Measurements from ENCODE around the gene DUOX2.
"Not testable (repeated sequence)": the region's sequence is repeated elsewhere in the genome, so short reads cannot be mapped to it uniquely, and the experiment has no call there.

Gene DUOX2

DNA sequence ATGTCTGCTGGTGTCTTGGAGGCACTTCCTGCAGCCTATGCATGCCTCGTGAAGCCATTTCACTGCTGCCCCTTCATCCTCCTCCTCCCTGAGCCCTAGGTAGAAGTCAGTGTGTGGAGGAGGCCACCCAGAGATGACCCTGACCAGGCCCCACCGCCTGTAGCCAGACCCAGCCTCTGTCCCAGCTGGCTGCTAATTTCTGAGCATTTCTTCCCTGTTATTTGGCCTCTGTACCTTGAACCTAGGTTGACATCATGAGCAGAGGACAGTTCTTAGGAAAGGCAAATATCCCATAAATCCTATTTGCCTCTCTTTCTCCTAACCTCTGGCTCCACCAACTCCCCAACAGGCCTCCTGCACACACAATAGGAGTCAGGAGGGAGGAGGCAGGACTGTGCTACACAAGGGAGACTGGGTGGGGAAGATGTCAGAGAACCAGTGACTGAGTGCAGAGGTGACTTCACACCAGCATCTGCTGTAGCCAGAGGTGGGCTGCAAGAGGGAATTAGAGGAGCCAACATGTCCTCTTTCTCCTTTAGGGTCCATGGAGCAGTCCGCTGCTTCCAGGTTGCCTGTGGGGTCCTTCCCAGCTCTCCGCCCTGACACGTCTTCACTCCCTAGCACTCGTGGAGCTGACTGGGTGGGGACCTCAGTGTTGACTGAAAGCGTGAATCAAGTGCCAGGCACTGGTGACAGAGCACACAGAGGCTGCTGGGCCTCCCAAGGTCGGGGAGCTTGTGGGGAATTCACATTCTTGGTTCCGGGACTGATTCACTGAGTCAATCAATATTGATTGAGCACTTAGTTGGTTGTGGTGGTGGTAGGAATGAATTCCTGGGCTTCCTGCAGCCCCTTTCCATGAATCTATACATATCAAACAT is 38.3 kb downstream of the DUOX2 start:
- H3K9ac ChIP-seq (ENCODE audit: low read depth in 1 of 2, low read length in 2 of 2); H3K4me3 ChIP-seq (ENCODE audit: low read length in 2 of 2); H3K36me3 ChIP-seq (ENCODE audit: control insufficient read depth in 2 of 2, insufficient read depth in 2 of 2, low read length in 2 of 2); H3K27me3 ChIP-seq (ENCODE audit: control insufficient read depth in 2 of 2, insufficient read depth in 2 of 2, low read length in 2 of 2); H3K9me3 ChIP-seq (ENCODE audit: control insufficient read depth in 2 of 2, low read length in 2 of 2): not testable (repeated sequence)
- Histone ChIP-seq H3K4me1 (ENCODE audit: control insufficient read depth in 2 of 2, insufficient read depth in 2 of 2, low read length in 2 of 2) (peaks cover 0 to 10% of the 10 kb centered on the region in 2 donors), H3K27ac (ENCODE audit: low read depth in 2 of 2, low read length in 2 of 2) (peak overlapping the region in 1 of 2 donors; percentile 55)

DNA sequence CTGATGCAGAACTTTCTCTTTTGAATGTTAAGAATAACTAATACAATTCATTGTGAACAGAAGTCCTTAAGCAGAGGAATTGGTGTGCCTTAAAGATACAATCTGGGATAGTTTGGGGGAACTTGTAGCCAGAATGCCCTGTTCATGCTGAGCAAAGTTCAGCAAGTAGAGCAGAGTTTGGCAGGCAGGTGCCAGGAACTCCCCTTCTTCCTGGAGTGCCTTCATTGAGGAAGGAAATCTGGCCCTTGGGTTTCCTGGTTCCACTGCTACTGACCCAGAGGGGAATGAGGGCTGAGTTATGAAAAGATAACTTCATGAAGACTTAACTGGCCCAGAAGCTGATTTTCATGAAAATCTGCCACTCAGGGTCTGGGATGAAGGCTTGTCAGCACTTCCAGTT is 40.4 kb downstream of the DUOX2 start:
- H3K27me3 ChIP-seq (ENCODE audit: control insufficient read depth in 2 of 2, insufficient read depth in 2 of 2, low read length in 2 of 2); H3K4me3 ChIP-seq (ENCODE audit: low read length in 2 of 2); H3K36me3 ChIP-seq (ENCODE audit: control insufficient read depth in 2 of 2, insufficient read depth in 2 of 2, low read length in 2 of 2); H3K9ac ChIP-seq (ENCODE audit: low read depth in 1 of 2, low read length in 2 of 2); H3K27ac ChIP-seq (ENCODE audit: low read depth in 2 of 2, low read length in 2 of 2); H3K9me3 ChIP-seq (ENCODE audit: control insufficient read depth in 2 of 2, low read length in 2 of 2): not testable (repeated sequence)
- peaks cover 0 to 19% of the 10 kb centered on the region in 2 donors for H3K4me1 ChIP-seq (ENCODE audit: control insufficient read depth in 2 of 2, insufficient read depth in 2 of 2, low read length in 2 of 2)

DNA sequence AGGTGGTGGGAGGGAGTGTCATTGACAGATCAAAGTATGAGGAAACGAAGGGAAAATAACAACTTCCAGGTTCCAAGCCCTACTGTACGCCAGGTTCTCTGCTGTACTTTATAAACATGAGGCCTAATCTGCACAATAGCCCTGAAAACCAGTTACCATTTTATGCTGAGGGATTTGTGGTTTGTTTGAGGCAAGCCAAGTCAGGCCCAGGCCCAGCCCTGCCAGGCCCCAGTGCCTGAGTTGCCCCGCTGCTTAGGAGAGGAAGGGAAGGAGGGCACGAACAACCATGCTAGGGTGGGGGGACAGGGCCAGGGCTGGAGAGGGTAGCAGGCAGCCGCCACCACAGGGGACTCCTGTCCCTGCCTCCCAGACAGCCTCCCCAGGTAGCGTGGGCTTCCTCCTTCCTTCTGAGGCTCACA is 44.0 kb downstream of the DUOX2 start:
- peak overlapping the region; percentile 70 to 82 for H3K27ac ChIP-seq (ENCODE audit: low read depth in 2 of 2, low read length in 2 of 2)
- H3K36me3 ChIP-seq (ENCODE audit: control insufficient read depth in 2 of 2, insufficient read depth in 2 of 2, low read length in 2 of 2); H3K9me3 ChIP-seq (ENCODE audit: control insufficient read depth in 2 of 2, low read length in 2 of 2); H3K4me3 ChIP-seq (ENCODE audit: low read length in 2 of 2); H3K27me3 ChIP-seq (ENCODE audit: control insufficient read depth in 2 of 2, insufficient read depth in 2 of 2, low read length in 2 of 2); H3K9ac ChIP-seq (ENCODE audit: low read depth in 1 of 2, low read length in 2 of 2): not testable (repeated sequence)
- peaks cover 0 to 14% of the 10 kb centered on the region in 2 donors for H3K4me1 ChIP-seq (ENCODE audit: control insufficient read depth in 2 of 2, insufficient read depth in 2 of 2, low read length in 2 of 2)

DNA sequence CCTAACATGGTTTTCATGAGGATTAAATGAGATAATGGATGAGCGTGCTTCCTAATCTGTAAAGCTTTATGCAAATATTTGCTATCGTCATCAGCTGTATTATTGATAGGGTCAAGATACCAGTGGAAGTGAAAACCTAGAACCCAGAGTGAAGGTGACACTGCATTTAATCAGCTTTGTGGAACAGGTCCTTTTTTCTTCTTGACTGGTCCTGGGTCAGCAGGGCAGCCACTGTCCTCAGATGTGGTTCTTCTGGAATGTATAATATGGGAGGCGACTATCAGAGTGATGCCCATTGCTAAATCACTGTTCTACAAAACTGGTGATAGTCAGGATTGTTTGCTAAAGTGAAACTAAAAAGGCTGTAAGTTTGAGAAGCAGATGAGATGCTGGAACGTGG is 49.6 kb downstream of the DUOX2 start:
- Histone ChIP-seq H3K36me3 (ENCODE audit: control insufficient read depth in 2 of 2, insufficient read depth in 2 of 2, low read length in 2 of 2) (no peaks in the 10 kb centered on the region), H3K27me3 (ENCODE audit: control insufficient read depth in 2 of 2, insufficient read depth in 2 of 2, low read length in 2 of 2) (no peaks in the 10 kb centered on the region), H3K27ac (ENCODE audit: low read depth in 2 of 2, low read length in 2 of 2) (no peak overlapping the region), H3K9me3 (ENCODE audit: control insufficient read depth in 2 of 2, low read length in 2 of 2) (no peaks in the 10 kb centered on the region), H3K4me3 (ENCODE audit: low read length in 2 of 2) (no peak overlapping the region), H3K4me1 (ENCODE audit: control insufficient read depth in 2 of 2, insufficient read depth in 2 of 2, low read length in 2 of 2) (peaks cover 0 to under 1% of the 10 kb centered on the region in 2 donors), H3K9ac (ENCODE audit: low read depth in 1 of 2, low read length in 2 of 2) (no peak overlapping the region)

DNA sequence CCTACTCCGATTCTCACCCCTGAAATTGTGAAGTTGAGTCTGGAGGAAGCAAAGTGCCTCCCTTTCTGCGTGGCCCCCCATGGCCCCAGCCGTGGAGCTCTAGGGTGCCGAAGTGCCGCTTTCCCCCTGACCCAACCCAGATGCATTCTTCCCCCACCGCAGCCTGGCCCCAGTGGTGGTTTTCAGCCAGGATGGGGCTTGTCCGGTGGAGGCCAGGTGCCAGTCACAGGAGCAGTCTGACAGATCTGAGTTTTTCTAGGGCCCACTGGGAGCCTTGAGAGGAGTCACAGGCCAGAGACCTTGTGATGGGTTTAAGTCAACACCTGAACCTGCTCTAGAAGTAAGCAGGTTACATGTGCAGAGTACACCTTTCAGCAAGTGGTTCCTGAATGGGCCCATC is 51.7 kb downstream of the DUOX2 start:
- not testable (repeated sequence) for H3K4me3 ChIP-seq (ENCODE audit: low read length in 2 of 2); H3K27me3 ChIP-seq (ENCODE audit: control insufficient read depth in 2 of 2, insufficient read depth in 2 of 2, low read length in 2 of 2); H3K4me1 ChIP-seq (ENCODE audit: control insufficient read depth in 2 of 2, insufficient read depth in 2 of 2, low read length in 2 of 2); H3K36me3 ChIP-seq (ENCODE audit: control insufficient read depth in 2 of 2, insufficient read depth in 2 of 2, low read length in 2 of 2); H3K27ac ChIP-seq (ENCODE audit: low read depth in 2 of 2, low read length in 2 of 2); H3K9me3 ChIP-seq (ENCODE audit: control insufficient read depth in 2 of 2, low read length in 2 of 2); H3K9ac ChIP-seq (ENCODE audit: low read depth in 1 of 2, low read length in 2 of 2)

DNA sequence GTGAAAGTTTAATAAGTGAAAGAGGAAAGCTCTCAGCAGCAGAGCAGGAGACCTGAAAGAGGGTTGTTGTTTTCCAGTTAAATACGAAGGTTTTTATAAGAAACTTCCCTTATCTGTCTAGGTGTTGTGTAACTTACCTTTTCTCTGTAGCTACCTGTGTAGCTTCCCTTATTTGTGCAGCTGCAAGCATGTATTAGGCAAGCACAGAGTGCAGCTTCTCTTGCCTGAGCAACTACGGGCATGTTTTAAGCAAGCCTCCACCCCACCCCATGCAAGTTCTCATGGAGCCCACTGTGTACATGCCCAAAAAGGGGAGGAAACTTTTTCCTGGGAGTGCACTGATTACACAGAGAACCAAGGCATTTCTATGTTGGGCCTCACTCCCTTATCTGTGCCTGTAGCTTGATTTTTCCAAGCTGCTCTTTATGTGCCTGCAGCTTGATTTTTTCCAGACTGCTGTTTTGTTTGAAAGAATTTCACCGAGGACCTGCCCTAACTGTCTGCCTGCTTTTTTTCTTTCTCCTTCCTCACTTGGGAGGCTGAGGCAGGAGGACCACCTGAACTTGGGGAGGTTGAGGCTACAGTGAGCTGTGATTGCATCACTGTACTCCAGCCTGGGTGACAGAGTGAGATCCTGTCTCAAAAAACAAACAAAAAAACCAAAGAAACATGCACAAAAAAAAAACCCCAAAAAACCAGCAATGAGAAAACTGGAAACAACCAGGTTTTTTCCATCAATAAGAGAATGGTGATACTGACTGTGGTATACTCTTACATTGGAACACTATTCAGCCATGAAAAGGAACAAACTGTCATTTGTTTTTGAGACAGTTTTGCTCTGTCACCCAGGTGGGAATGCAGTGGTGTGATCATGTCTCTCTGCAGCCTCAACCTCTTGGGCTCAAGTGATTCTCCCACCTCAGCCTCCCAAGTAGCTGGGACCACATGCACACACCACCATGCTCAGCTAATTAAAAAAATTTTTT is 55.0 kb downstream of the DUOX2 start:
- not testable (repeated sequence) for H3K27ac ChIP-seq (ENCODE audit: low read depth in 2 of 2, low read length in 2 of 2); H3K9ac ChIP-seq (ENCODE audit: low read depth in 1 of 2, low read length in 2 of 2); H3K4me3 ChIP-seq (ENCODE audit: low read length in 2 of 2); H3K36me3 ChIP-seq (ENCODE audit: control insufficient read depth in 2 of 2, insufficient read depth in 2 of 2, low read length in 2 of 2); H3K27me3 ChIP-seq (ENCODE audit: control insufficient read depth in 2 of 2, insufficient read depth in 2 of 2, low read length in 2 of 2); H3K9me3 ChIP-seq (ENCODE audit: control insufficient read depth in 2 of 2, low read length in 2 of 2); H3K4me1 ChIP-seq (ENCODE audit: control insufficient read depth in 2 of 2, insufficient read depth in 2 of 2, low read length in 2 of 2)

DNA sequence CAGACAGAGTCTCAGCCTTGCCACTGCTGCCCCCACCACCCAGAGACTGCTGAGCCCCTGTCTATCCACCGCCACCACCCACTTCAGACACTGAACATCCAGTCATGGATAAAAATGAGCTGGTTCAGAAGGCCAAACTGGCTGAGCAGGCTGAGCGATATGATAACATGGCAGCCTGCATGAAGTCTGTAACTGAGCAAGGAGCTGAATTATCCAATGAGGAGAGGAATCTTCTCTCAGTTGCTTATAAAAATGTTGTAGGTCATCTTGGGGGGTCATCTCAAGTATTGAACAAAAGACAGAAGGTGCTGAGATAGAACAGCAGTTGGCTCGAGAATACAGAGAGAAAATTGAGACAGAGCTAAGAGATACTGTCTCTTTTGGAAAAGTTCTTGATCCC is 61.3 kb downstream of the DUOX2 start:
- not testable (repeated sequence) for H3K27ac ChIP-seq (ENCODE audit: low read depth in 2 of 2, low read length in 2 of 2); H3K4me1 ChIP-seq (ENCODE audit: control insufficient read depth in 2 of 2, insufficient read depth in 2 of 2, low read length in 2 of 2); H3K4me3 ChIP-seq (ENCODE audit: low read length in 2 of 2); H3K36me3 ChIP-seq (ENCODE audit: control insufficient read depth in 2 of 2, insufficient read depth in 2 of 2, low read length in 2 of 2); H3K9me3 ChIP-seq (ENCODE audit: control insufficient read depth in 2 of 2, low read length in 2 of 2); H3K9ac ChIP-seq (ENCODE audit: low read depth in 1 of 2, low read length in 2 of 2); H3K27me3 ChIP-seq (ENCODE audit: control insufficient read depth in 2 of 2, insufficient read depth in 2 of 2, low read length in 2 of 2)

DNA sequence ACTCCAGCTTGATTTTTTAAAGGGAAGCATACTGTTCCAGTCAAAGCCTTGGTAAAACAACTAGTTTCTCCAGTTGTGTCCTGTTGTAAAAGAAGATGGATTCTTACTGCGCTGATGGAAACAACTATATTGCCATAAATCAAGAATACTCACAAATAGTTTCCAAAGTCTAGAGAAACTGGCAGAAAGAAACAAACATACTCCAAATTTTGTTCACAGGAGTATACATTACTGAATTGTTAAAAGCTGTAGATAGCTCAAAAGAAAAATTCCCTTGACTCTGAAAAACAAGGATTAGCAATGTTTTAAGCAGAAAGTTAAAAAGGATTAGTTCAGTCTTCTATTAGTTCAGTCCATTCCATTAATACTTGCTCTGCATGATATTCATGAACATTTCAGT is 63.4 kb downstream of the DUOX2 start:
- Histone ChIP-seq H3K9ac (ENCODE audit: low read depth in 1 of 2, low read length in 2 of 2) (no peak overlapping the region), H3K4me1 (ENCODE audit: control insufficient read depth in 2 of 2, insufficient read depth in 2 of 2, low read length in 2 of 2) (peaks cover 0 to 3% of the 10 kb centered on the region in 2 donors), H3K4me3 (ENCODE audit: low read length in 2 of 2) (no peak overlapping the region), H3K36me3 (ENCODE audit: control insufficient read depth in 2 of 2, insufficient read depth in 2 of 2, low read length in 2 of 2) (peaks cover 0 to 3% of the 10 kb centered on the region in 2 donors), H3K27ac (ENCODE audit: low read depth in 2 of 2, low read length in 2 of 2) (no peak overlapping the region), H3K9me3 (ENCODE audit: control insufficient read depth in 2 of 2, low read length in 2 of 2) (no peaks in the 10 kb centered on the region), H3K27me3 (ENCODE audit: control insufficient read depth in 2 of 2, insufficient read depth in 2 of 2, low read length in 2 of 2) (no peaks in the 10 kb centered on the region)

DNA sequence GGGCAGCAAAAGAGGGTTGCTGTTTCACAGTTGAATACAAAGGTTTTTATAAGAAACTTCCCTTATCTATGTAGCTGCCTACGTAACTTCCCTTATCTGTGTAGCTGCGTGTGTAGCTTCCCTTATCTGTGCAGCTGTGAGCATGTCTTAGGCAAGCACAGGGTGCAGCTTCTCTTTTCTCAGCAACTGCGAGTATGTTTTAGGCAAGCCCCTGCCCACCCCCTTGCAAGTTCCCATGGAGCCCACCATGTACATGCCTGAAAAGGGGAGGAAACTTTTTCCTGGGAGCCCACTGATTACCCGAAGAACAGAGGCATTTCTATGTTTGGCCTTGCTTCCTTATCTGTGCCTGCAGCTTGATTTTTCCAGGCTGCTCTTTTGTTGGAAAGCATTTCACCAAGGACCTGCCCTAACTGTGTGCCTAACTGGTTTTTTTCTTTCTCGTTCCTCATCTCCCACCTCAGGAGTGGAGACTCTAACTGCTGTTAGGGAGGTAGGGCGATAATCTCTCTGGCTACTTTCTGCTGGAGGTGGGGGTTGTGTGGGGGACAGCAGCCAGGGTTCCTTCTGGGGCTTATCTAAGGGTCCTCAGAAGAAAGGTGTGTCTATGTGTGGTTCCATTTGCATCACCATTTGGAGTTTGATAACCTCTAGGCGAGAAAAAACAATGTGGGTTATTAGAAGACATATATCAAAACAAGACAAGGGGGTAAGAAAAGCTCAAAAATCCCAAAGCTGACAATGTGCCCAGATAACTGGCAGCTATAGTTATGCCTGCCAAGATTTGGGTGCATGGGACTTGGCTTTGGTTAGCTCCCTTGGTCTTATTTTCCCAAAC is 65.0 kb downstream of the DUOX2 start:
- H3K27ac ChIP-seq (ENCODE audit: low read depth in 2 of 2, low read length in 2 of 2), result peak overlapping the region in 1 of 2 donors; percentile 56
- no peaks in the 10 kb centered on the region for H3K27me3 ChIP-seq (ENCODE audit: control insufficient read depth in 2 of 2, insufficient read depth in 2 of 2, low read length in 2 of 2)
- H3K4me3 ChIP-seq (ENCODE audit: low read length in 2 of 2), result peak overlapping the region in 1 of 2 donors; percentile 7
- peaks cover 0 to 3% of the 10 kb centered on the region in 2 donors for H3K36me3 ChIP-seq (ENCODE audit: control insufficient read depth in 2 of 2, insufficient read depth in 2 of 2, low read length in 2 of 2)
- no peaks in the 10 kb centered on the region for H3K9me3 ChIP-seq (ENCODE audit: control insufficient read depth in 2 of 2, low read length in 2 of 2)
- no peak overlapping the region for H3K9ac ChIP-seq (ENCODE audit: low read depth in 1 of 2, low read length in 2 of 2)
- H3K4me1 ChIP-seq (ENCODE audit: control insufficient read depth in 2 of 2, insufficient read depth in 2 of 2, low read length in 2 of 2), result peaks cover 0 to 3% of the 10 kb centered on the region in 2 donors

Data from mucosa of rectum (tissue), 2 donors.